Pancreas (tissue), 10 donors: Measurements from ENCODE around the gene RMRP. TPM values are rescaled to one million over a fixed set of nuclear protein-coding genes. Genes with fewer than 3 reads are reported as not detected.

ENCODE experiments used
- ATAC-seq, 4 donors: fragments of 200-7000 bp; cut with Tn5 transposase; one replicate each; pipeline versions ENCODE4 v1.8.0 to v1.9.1; 2020; ENCODE audit warnings: mild to moderate bottlenecking in 4 of 4, moderate library complexity in 4 of 4
- DNase-seq, 6 donors: peaks; one replicate each; pipeline ENCODE4 v3.0.0-alpha.2; 2020
- FAIRE-seq: peaks from 2 replicates; lab custom pipeline; 2012; peaks lifted over from hg19 to GRCh38; lab: Jason Lieb, UNC
- H3K27ac ChIP-seq, 4 donors: fragments of 200-600 bp; sonication (generic); 1 replicate in 3 of 4; 2 replicates in 1 of 4; pipeline versions ENCODE4 v1.5.0 to v1.8.0; 2020
- H3K27me3 ChIP-seq, 4 donors: fragments of 200-600 bp; one replicate each; pipeline ENCODE4 v1.8.0; 2021
- H3K36me3 ChIP-seq, 3 donors: fragments of 200-600 bp; sonication (generic) in 1 of 3; one replicate each; pipeline versions ENCODE4 v1.5.0 to v1.8.0; 2020 to 2021
- H3K4me1 ChIP-seq, 3 donors: fragments of 200-600 bp; one replicate each; pipeline ENCODE4 v1.8.0; 2021
- H3K4me3 ChIP-seq, 4 donors: fragments of 200-600 bp; sonication (generic) in 2 of 4; one replicate each; pipeline versions ENCODE4 v1.5.0 to v1.8.0; 2020 to 2021
- H3K9me3 ChIP-seq, 4 donors: fragments of 200-600 bp; one replicate each; pipeline ENCODE4 v1.8.0; 2021
- CTCF ChIP-seq, 4 donors: fragments of 200-600 bp; sonication (generic) in 3 of 4; IDR thresholded peaks; one replicate each; pipeline versions ENCODE4 v1.5.0 to v1.8.0; 2021; ENCODE audit warnings: antibody characterized with exemption in 4 of 4
- WGBS, 2 donors: extraction: QIAGEN DNeasy Blood & Tissue Kit; methylation state at CpG; one replicate each; pipeline ENCODE4 v1.1.7; 2013; 5-methylcytosine and 5-hydroxymethylcytosine counted together
- intact Hi-C, 3 donors: fragments of 100-400 bp; cut with DNase I; formaldehyde crosslinking; loops; one replicate each; pipeline versions ENCODE4 v1.11.1 to v1.14.2; 2022
- polyA plus RNA-seq, 2 donors: library from polyadenylated mRNA; stranded (reverse); fragments of 200-250 nt; gene quantifications; one replicate each; pipeline ENCODE4 v1.2.3, GENCODE V29; 2013
- total RNA-seq, 6 donors: library from RNA; stranded (reverse); fragmentation: NEBNext Ultra II Directional in 4 of 6; extraction: Animal tissue kit (Norgen Biotek cat#: 25700) in 4 of 6; gene quantifications; one replicate each; pipeline versions ENCODE4 v1.2.1 to v1.2.4, GENCODE V29; 2021 to 2023
- donor health status: healthy with polysubstance abuse.
- donor health status: DM: no; HTN: no; CAD: no; lungs with moderate emphysema.
- donor health status: DM: no; HTN: no; CAD: no.
- donor health status: control.
- donor health status: control.
- donor health status: Bipolar disorder and iron deficiency.
- donor health status: DM: yes; HTN: yes; CAD: no.
- donor health status: DM: no; HTN: no; CAD: no.
- donor health status: DM: no; HTN: no; CAD: no.
- donor health status: DM: yes; HTN: yes; CAD: no.

Gene RMRP
- total and polyA plus RNA-seq, 8 donors = 80.5 to 15,171 (median 9,544) TPM

GRCh38 chr9:35619800-35620158 lies 38.0 kb downstream of the RMRP start:
- H3K4me1 ChIP-seq = no peaks in the 10 kb centered on the region
- no peak overlapping the region for H3K4me3 ChIP-seq
- ATAC-seq (no peak), FAIRE-seq (no peak), DNase-seq (no peak)
- 57 to 70% methylated on average over 2 of the region's 2 CpGs for WGBS, 2 donors
- H3K9me3 ChIP-seq = no peaks in the 10 kb centered on the region
- intact Hi-C loops = no loop called here
- no peaks in the 10 kb centered on the region for H3K27me3 ChIP-seq
- H3K36me3 ChIP-seq = no peaks in the 10 kb centered on the region
- H3K27ac ChIP-seq = no peak overlapping the region
- no peak for TF ChIP-seq CTCF (IDR thresholded peaks at IDR 0.05)

- FAIRE-seq (no peak), DNase-seq (peak in 2 of 6 donors; percentile 24 to 35), ATAC-seq (peak in 2 of 4 donors; percentile 45 to 51)
- H3K27me3 ChIP-seq = no peaks in the 10 kb centered on the region
- H3K27ac ChIP-seq = peak overlapping the region in 2 of 4 donors; percentile 19 to 22
- H3K9me3 ChIP-seq = no peaks in the 10 kb centered on the region
- H3K36me3 ChIP-seq = no peaks in the 10 kb centered on the region
- no peak overlapping the region for H3K4me3 ChIP-seq
- H3K4me1 ChIP-seq = no peaks in the 10 kb centered on the region
- intact Hi-C loops = no loop called here
- TF ChIP-seq CTCF (IDR thresholded peaks at IDR 0.05) = no peak
- WGBS, 2 donors = 86 to 87% methylated on average over 17 of the region's 17 CpGs
Observed at GRCh38 chr9:35618854-35619799, 38.7 kb downstream of the RMRP start.

GRCh38 chr9:35618325-35618727 lies 39.5 kb downstream of the RMRP start, which contains the start of gene CD72:
Gene CD72 (minus strand): TSS chr9:35618413. CDS start chr9:35618303, 110 bp downstream.
- peak within 1 kb of the TSS in 2 of 4 donors; percentile 19 to 22 for H3K27ac ChIP-seq

GRCh38 chr9:35617548-35617947 lies 40.3 kb downstream of the RMRP start:
- WGBS, 2 donors = 52 to 60% methylated on average over 8 of the region's 8 CpGs
- H3K4me3 ChIP-seq = peak overlapping the region in 2 of 4 donors; percentile 20 to 45
- H3K27me3 ChIP-seq = no peaks in the 10 kb centered on the region
- H3K9me3 ChIP-seq = no peaks in the 10 kb centered on the region
- H3K4me1 ChIP-seq = no peaks in the 10 kb centered on the region
- ATAC-seq (no peak), DNase-seq (peak in 1 of 6 donors; percentile 16), FAIRE-seq (no peak)
- H3K36me3 ChIP-seq = no peaks in the 10 kb centered on the region
- H3K27ac ChIP-seq = no peak overlapping the region
- intact Hi-C loops = no loop called here
- no peak for TF ChIP-seq CTCF (IDR thresholded peaks at IDR 0.05)

More at GRCh38 chr9:35618325-35618727, 39.5 kb downstream of the RMRP start, which contains the start of gene CD72:
- H3K36me3 ChIP-seq = no peaks in the 10 kb centered on the region
- H3K27me3 ChIP-seq = no peaks in the 10 kb centered on the region
- DNase-seq (no peak), FAIRE-seq (no peak), ATAC-seq (peak in 3 of 4 donors; percentile 48 to 73 (median 56))
- H3K4me1 ChIP-seq = no peaks in the 10 kb centered on the region
- H3K4me3 ChIP-seq = peak within 1 kb of the TSS in 3 of 4 donors; percentile 20 to 45 (median 28)
- intact Hi-C loops = no loop called here
- 69 to 75% methylated on average over 7 of the region's 7 CpGs for WGBS, 2 donors
- no peaks in the 10 kb centered on the region for H3K9me3 ChIP-seq
- TF ChIP-seq CTCF (IDR thresholded peaks at IDR 0.05) = no peak
